Measurements from ENCODE around the gene TUBGCP6. TPM values are rescaled to one million over a fixed set of nuclear protein-coding genes. Genes with fewer than 3 reads are reported as not detected.

The TUBGCP6 gene
- polyA plus RNA-seq, 1 experiment, result 8.5 TPM

DNA sequence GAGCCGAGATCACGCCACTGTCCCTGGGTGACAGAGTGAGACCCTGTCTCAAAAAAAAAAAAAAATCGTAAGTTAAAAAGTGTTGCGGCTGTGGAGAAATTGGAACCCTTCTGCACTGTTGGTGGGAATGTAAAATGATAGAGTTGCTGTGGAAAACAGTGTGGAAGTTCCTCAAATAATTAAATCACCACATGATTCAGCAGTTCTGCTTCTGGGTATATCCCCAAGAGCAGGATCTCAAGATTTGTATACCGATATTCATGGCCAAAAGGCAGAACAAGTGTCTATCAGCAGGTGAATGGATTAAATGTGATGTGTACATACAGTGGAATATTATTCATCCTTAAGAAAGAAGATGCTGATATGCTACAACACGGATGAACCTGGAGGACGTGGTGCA lies 40.3 kb downstream of the TUBGCP6 start:
- ChIA-PET POLR2A (no interaction called here), CTCF (no interaction called here)
- DNase-seq (ENCODE audit: low read depth, low spot score), result no peak
- Histone ChIP-seq H3K27me3 (ENCODE audit: control insufficient read depth, insufficient read depth, low read length) (no peaks in the 10 kb centered on the region), H3K9me3 (ENCODE audit: control insufficient read depth, insufficient read depth, low read length) (no peaks in the 10 kb centered on the region; the same call in 1 of the 2 replicates), H3K4me3 (ENCODE audit: low read depth, low read length) (no peak overlapping the region), H3K27ac (ENCODE audit: low read depth, low read length) (no peak overlapping the region)
- TF ChIP-seq, protein P1, sequence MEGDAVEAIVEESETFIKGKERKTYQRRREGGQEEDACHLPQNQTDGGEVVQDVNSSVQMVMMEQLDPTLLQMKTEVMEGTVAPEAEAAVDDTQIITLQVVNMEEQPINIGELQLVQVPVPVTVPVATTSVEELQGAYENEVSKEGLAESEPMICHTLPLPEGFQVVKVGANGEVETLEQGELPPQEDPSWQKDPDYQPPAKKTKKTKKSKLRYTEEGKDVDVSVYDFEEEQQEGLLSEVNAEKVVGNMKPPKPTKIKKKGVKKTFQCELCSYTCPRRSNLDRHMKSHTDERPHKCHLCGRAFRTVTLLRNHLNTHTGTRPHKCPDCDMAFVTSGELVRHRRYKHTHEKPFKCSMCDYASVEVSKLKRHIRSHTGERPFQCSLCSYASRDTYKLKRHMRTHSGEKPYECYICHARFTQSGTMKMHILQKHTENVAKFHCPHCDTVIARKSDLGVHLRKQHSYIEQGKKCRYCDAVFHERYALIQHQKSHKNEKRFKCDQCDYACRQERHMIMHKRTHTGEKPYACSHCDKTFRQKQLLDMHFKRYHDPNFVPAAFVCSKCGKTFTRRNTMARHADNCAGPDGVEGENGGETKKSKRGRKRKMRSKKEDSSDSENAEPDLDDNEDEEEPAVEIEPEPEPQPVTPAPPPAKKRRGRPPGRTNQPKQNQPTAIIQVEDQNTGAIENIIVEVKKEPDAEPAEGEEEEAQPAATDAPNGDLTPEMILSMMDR (IDR thresholded peaks at IDR 0.05; ENCODE audit: low read depth, low read length), result no peak

DNA sequence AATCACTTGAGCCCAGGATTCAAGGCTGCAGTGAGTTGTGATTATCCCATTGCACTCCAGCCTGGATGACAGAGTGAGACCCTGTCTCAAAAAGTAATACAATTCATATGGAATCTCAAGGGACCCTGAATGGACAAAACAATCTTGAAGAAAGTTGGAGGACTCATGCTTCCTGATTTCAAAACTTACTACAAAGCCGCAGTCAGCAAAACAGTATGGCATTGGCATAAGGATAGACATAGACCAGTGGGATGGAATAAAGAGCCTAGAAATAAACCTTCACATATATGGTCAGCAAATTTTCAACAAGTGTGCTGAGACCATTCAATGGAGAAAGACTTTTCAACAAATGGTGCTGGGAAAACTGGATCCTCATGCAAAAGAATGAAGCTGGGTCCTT lies 41.5 kb downstream of the TUBGCP6 start:
- ChIA-PET POLR2A (no interaction called here), CTCF (no interaction called here)
- TF ChIP-seq, protein P1 (IDR thresholded peaks at IDR 0.05; ENCODE audit: low read depth, low read length), result no peak

DNA sequence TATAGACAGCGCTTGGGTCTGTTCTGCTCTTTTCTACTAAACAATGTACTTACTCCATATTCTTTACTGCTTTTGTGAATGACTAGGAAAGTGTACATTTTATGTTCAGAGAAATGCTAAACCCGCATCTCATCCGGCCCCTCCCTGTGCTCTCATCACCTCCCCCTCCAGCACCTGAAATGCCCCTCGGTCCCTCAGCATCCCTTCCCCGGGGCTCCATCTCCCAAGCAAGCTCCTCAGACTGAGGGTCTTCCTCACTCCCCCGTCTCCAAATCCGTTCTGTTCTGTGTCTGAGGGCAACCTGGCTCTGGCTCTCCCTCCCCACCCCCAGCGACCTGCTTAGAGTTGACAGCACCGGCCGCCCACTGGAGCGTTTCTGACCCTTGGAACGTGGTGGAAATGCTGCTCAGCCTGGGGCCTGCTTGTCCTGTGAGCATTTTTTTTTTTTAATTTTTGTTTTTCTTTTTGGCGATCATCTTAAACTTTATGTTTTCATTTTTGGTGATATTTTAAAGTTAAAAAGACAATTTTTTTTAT lies 42.6 kb downstream of the TUBGCP6 start:
- CTCF ChIA-PET, result no interaction called here
- POLR2A ChIA-PET, result no interaction called here
- H3K27ac ChIP-seq (ENCODE audit: low read depth, low read length), result no peak overlapping the region

More for the DNA sequence above, 41.5 kb downstream of the TUBGCP6 start:
- Histone ChIP-seq H3K27me3 (ENCODE audit: control insufficient read depth, insufficient read depth, low read length) (no peaks in the 10 kb centered on the region), H3K9me3 (ENCODE audit: control insufficient read depth, insufficient read depth, low read length) (no peaks in the 10 kb centered on the region; the same call in 1 of the 2 replicates), H3K4me3 (ENCODE audit: low read depth, low read length) (no peak overlapping the region), H3K27ac (ENCODE audit: low read depth, low read length) (no peak overlapping the region)
- no peak for DNase-seq (ENCODE audit: low read depth, low spot score)

DNA sequence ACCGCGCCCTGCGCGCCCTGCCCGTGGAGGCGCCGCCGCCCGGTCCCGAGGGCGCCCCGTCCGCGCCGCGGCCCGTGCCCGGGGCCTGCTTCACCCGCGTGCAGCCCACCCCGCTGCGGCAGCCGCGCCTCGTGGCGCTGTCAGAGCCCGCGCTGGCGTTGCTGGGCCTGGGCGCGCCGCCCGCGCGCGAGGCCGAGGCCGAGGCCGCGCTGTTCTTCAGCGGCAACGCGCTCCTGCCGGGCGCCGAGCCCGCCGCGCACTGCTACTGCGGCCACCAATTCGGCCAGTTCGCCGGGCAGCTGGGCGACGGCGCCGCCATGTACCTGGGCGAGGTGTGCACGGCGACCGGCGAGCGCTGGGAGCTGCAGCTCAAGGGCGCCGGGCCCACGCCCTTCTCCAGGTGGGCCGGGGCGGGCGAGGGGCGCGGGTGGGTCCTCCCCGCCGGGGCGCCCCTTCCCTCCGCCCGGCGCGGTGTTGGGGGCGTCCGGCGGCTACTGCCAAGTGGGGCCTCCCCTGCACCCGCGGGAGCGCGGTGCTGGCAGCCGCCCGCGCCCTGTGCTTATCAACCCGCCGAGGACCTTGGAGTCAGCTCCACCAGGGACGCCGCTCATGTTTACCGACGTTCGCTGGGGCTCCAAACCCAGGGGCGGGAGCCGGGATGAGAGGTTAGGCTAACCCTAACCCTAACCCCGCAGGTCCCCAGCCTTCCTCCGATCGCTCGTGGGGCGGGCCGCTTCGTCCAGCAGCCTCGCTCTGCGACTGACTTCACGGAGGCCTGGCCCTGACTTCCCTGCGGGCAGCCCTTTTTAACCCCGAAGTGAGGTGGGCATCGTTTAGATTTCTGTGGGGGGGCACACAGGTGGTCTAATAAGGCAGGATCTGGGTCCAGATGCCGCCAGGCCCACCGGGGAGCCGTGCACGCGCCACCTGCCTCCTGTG lies 43.4 kb downstream of the TUBGCP6 start:
- Histone ChIP-seq H3K27ac (ENCODE audit: low read depth, low read length) (no peak overlapping the region), H3K4me3 (ENCODE audit: low read depth, low read length) (peak overlapping the region; percentile 72), H3K27me3 (ENCODE audit: control insufficient read depth, insufficient read depth, low read length) (no peaks in the 10 kb centered on the region), H3K9me3 (ENCODE audit: control insufficient read depth, insufficient read depth, low read length) (no peaks in the 10 kb centered on the region; the same call in 1 of the 2 replicates)
- DNase-seq (ENCODE audit: low read depth, low spot score), result no peak
- CTCF ChIA-PET, result no interaction called here
- TF ChIP-seq, protein P1 (IDR thresholded peaks at IDR 0.05; ENCODE audit: low read depth, low read length), result no peak
- POLR2A ChIA-PET, result no interaction called here

More for the DNA sequence above, 42.6 kb downstream of the TUBGCP6 start:
- no peak for DNase-seq (ENCODE audit: low read depth, low spot score)
- H3K4me3 ChIP-seq (ENCODE audit: low read depth, low read length), result peak overlapping the region; percentile 72
- TF ChIP-seq, protein P1 (IDR thresholded peaks at IDR 0.05; ENCODE audit: low read depth, low read length), result no peak
- no peaks in the 10 kb centered on the region for H3K27me3 ChIP-seq (ENCODE audit: control insufficient read depth, insufficient read depth, low read length)
- H3K9me3 ChIP-seq (ENCODE audit: control insufficient read depth, insufficient read depth, low read length), result no peaks in the 10 kb centered on the region; the same call in 1 of the 2 replicates
